HG02798 (cell line): ENCODE measurements around the gene EEF2.

Experiments used
- ATAC-seq: cut with Tn5 transposase; IDR thresholded peaks from one replicate; pipeline ENCODE4 v1.9.1; 2021; ENCODE audit warnings: mild to moderate bottlenecking; ENCODE audit not compliant: unreplicated experiment, poor library complexity

Gene EEF2

DNA sequence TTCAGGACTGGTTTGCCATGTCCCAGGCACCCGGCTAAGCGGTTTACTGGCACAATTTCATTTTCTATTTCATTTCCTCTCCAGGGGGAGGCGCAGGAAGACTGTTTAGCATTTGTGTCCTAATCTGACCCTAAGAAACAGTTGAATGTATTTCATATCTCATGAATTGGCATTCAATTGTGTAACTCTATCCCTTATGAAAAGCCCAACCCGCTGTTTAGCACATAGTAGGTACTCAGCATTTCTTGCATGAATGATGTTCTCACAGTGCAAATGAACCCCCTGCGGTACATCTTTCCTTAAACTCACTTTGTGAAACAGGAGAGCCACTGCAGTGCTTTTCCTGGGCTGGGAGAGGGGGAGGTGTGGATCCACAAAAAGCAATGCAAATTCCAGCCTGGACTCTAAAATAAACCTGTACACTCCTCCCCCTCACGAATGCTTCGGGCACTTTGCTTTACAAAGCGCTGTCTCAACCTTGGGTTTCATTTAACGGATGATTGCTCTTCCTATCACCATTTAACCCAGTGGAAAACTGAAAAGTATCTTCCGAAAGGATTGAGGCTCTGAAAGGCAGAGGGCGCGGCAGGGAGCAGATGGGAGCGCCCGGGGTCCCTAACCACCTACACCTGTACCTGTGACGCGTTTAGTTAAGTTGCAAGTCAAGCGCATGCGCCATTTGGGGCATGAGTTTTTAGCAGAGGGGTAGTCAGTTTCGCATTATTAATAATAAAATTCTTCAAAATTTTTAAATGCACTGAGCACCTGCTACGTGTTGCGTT lies 1.2 kb upstream of the EEF2 start:
- ATAC-seq, result no peak

DNA sequence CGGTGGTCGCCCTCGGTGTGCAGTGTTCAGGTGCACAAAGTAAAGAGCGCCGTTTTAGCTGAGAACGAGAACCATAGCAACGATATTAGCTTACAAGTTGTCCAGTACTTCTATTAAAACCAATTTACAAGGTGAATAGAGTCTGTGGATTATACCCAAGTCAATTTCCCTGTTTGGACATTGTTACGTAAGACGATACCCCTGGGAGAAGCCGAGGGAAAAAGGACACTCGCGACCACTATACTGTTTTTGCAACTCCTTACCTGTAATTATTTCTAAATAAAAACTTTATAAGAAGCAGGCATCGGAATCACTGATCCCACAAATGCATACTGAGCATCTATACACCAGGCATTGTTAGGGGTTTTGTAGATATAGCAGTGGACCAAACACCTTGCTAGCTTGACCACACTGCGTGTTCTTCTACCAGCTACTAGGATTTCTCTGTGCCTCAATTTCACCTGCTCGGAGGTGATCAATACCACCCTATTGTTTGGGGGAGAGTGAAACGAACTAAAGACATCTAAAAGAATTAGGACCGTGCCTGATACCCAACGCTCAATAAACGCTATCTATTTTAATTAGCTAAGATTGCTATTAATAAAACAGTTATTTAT lies 488 bp upstream of the EEF2 start:
- ATAC-seq, result no peak

DNA sequence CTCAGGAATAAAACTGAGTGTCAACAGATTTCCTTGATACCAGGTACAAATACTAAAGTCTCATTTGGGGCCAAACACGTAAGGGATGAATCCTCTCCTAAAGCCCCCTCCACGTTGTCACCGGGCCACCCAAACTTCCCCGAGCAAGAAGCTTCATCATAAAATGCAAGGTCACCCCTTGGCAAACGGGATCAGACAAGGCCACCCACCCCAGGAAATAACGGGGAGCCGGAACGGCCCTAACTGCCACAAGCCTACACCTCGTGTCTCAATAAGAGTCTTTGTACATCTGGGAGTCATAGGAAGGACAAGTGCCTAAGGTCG lies 717 bp downstream of the EEF2 start:
- no peak for ATAC-seq

DNA sequence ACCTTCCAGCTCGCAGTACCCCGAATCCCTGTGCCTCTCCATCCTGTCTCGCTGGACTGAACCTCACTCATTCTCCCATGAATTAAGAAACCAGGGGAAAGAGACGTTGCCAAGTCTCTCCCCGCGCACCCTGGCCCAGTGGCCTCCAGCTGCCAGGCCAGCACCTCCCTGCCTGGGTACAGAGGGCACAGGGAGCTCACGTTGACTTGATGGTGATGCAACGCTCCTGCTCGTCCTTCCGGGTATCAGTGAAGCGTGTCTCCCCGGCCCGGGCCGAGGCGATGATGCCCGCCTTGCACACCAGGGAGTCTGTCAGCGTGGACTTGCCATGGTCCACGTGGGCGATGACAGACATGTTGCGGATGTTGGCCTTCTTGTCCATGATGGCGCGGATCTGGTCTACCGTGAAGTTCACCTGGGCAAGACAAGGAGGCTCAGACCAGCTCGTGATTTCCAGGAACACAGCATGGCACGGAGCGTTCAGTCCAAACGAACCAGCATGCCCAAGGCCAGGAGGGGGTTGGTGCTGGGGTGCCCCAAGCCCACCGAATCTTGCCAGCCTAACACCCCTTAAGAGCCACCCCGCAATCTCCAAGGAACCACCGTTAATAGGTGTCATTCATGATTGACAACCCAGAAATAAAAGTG lies 1.2 kb downstream of the EEF2 start:
- ATAC-seq, result no peak

GRCh38 chr19:3983542-3983914 lies 1.7 kb downstream of the EEF2 start:
- no peak for ATAC-seq

GRCh38 chr19:3982701-3983541 lies 2.3 kb downstream of the EEF2 start:
- no peak for ATAC-seq

DNA sequence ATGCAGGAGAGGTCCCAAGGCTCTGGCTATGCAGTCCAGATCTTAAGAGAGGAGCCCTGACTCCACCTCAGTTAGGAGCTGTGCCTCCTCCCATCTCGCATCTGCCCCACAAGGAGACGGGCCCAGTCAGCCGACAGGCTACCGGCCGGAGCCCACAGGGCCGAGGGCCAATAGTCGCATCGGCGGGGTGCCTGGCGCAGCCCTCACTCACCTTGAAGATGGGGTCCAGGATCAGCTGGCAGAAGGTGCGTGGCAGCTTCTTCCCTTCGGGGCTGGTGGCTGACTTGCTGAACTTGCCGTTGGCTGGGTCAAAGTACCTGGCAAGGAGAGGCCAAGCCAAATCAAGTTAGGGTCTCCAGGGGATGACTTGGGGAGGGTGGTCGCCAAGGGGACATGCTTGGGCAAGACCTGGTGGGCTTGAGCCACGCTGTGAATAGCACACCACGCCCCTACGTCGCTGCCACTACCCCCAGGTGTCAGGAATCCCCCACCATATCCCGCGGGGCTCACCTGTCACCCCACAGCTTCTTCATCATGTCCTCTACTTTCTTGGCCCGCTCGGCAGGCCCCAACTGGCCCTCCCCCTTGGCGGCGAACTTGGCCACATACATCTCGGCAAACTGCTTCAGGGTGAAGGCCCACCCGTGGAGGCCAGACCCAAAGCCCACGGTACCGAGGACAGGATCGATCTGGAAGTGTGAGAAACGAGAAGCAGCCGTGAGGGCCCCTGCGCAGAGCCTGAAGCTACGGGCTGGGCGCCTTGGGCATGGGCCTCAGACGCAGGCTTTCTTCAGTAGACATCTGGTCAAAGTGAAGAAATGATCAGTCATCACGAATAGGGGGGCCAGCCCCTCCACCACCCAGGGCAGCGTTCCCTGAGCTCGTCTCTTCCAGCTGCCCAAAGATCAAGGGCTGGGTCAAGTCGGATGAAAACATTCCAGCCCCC lies 3.3 kb downstream of the EEF2 start:
- ATAC-seq, result no peak

DNA sequence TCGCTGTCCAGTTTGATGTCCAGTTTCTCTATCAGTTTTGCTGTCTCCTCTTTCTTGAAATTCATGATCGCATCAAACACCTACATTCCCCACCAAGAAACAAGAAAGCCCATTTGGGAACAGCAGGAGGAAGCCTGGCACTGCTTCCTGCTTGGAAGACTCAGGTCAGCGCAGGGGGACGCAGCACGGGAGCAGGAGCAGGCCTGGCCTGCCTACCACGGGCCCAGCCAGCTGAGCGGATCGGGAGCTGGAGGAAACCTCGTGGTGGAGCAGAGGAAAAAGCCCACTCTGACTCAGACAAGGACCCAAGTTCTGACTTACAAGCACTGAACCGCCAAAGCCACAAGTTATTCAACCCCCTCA lies 3.9 kb downstream of the EEF2 start:
- no peak for ATAC-seq

- no peak for ATAC-seq
Measured at GRCh38 chr19:3980353-3981251, 4.7 kb downstream of the EEF2 start.

DNA sequence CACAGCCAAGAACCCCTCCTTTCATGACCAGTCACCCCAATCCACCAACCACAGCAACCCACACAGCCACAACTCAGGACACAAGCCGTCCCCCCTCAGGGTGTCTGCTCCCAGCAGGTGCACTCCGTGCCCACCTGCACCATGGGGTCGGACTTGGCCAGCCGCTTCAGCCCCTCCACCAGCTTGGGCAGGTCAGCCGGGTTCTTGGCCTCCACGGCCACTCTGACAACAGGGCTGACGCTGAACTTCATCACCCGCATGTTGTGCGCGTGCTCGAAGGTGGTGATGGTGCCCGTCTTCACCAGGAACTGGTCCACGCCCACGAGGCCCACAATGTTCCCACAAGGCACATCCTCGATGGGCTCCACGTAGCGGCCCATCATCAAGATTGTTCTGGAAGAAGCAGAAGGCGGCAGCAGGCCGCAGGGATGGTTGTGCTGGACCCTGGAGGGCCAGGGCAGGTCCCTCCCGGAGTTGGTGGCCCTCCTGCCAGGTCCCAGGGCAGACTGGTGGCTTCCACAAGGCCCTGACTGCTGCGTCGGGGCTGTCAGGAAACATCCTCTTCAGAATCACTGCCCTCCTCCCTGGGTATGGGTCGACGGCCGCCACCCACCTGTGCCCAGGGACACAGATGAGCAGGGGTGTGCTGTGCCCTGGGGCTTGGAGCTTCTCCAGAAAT lies 5.5 kb downstream of the EEF2 start:
- ATAC-seq, result no peak

DNA sequence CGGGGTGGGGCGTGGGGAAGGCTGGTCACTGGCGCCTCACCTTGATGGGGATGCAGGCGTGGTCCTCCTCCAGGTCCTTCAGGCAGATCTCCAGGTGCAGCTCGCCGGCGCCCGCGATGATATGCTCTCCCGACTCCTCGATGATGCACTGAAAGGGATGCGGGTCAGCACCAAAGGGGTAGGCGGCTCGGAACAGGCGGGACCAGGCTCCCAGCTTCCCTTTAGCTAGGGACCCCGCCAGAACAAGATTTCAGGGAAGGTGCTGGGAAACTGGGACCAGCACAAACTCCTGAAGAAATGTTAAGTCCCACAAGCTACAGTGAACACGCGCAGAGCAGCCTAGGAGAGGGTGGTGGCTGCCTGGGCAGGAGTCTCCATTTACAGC lies 6.0 kb downstream of the EEF2 start:
- ATAC-seq, result no peak

GRCh38 chr19:3978145-3978544 lies 7.1 kb downstream of the EEF2 start:
- no peak for ATAC-seq

- ATAC-seq, result no peak
Measured at GRCh38 chr19:3977242-3978143, 7.8 kb downstream of the EEF2 start.

- ATAC-seq, result no peak
Measured at GRCh38 chr19:3976495-3977241, 8.6 kb downstream of the EEF2 start.

DNA sequence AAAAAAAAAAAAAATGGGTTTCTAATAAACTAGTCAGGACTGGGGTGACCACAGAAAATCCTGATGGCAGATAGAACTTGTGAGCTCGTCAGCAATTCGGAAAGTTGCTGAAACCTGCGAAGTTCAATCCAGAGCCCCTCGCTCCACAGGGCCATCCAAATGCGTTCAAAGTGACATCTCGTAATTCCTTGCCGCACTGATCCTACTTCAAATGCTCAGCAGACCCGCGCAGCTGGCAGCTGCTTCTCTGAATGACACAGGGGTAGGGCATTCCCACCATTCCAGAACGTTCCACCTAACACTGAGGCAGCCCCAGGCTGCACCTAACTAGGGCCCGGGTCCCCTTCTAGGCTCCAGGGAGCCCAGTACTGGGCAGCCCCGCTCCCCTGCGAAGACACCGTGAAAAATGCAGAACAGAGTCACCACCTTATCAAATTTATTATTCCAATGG lies 9.6 kb downstream of the EEF2 start:
- no peak for ATAC-seq

GRCh38 chr19:3975144-3975543 lies 10.1 kb downstream of the EEF2 start:
- ATAC-seq, result no peak
